Erythroblast (primary cell): ENCODE data around the gene SUMF1.

Experiments
- DNase-seq, 2 experiments: peaks; one replicate each; lab custom pipeline; 2025; lab: John Stamatoyannopoulos, UW
- GATA1 ChIP-seq: IDR thresholded peaks from 2 replicates; pipeline ENCODE4 v1.6.1; 2011; ENCODE audit warnings: low read depth, mild to moderate bottlenecking, control low read depth, low read length, moderate library complexity
- POLR2A ChIP-seq: IDR thresholded peaks from 2 replicates; pipeline ENCODE4 v1.6.1; 2011; ENCODE audit warnings: mild to moderate bottlenecking, low read length

Gene SUMF1

GRCh38 chr3:4466741-4467521 is at the start of gene SUMF1:
SUMF1 (minus strand) TSS chr3:4467269; CDS start chr3:4467245, 24 bp downstream.
- DNase-seq, result peak; percentile 88 to 90
- TF ChIP-seq GATA1, result no peak
- peak; percentile 92 for TF ChIP-seq POLR2A

GRCh38 chr3:4515916-4516579 is 49.0 kb upstream of the SUMF1 start:
- TF ChIP-seq POLR2A (no peak), GATA1 (no peak)
- no peak for DNase-seq

- no peak for TF ChIP-seq GATA1
- TF ChIP-seq POLR2A, result no peak
- DNase-seq, result no peak
These were observed 47.8 kb upstream of the SUMF1 start for GRCh38 chr3:4514916-4515315.

GRCh38 chr3:4514321-4514720 is 47.3 kb upstream of the SUMF1 start:
- no peak for DNase-seq
- TF ChIP-seq GATA1 (no peak), POLR2A (no peak)

- DNase-seq, result no peak
- no peak for TF ChIP-seq GATA1
- no peak for TF ChIP-seq POLR2A
These were observed 46.0 kb upstream of the SUMF1 start for GRCh38 chr3:4512895-4513616.

GRCh38 chr3:4511491-4512262 is 44.6 kb upstream of the SUMF1 start:
- TF ChIP-seq POLR2A (no peak), GATA1 (no peak)
- DNase-seq, result no peak

- no peak for DNase-seq
- TF ChIP-seq POLR2A (no peak), GATA1 (no peak)
These were observed 43.1 kb upstream of the SUMF1 start for GRCh38 chr3:4509983-4510755.

- no peak for DNase-seq
- no peak for TF ChIP-seq GATA1
- no peak for TF ChIP-seq POLR2A
These were observed 42.0 kb upstream of the SUMF1 start for GRCh38 chr3:4509043-4509442.

GRCh38 chr3:4508048-4508981 is 41.2 kb upstream of the SUMF1 start:
- no peak for DNase-seq
- TF ChIP-seq GATA1 (no peak), POLR2A (no peak)

- DNase-seq, result peak; percentile 36 to 63
- no peak for TF ChIP-seq GATA1
- no peak for TF ChIP-seq POLR2A
These were observed 40.0 kb upstream of the SUMF1 start for GRCh38 chr3:4507024-4507596.

GRCh38 chr3:4506559-4507023 is 39.5 kb upstream of the SUMF1 start:
- no peak for TF ChIP-seq GATA1
- TF ChIP-seq POLR2A, result no peak
- peak in 1 of 2 experiments; percentile 37 for DNase-seq
